ENCODE measurements around the gene CYP24A1. TPM values are rescaled to one million over a fixed set of nuclear protein-coding genes. Genes with fewer than 3 reads are reported as not detected.

The CYP24A1 gene
- total RNA-seq, 1 donor from 2014 or later = not detected

GRCh38 chr20:54218470-54218869 lies 44.7 kb upstream of the CYP24A1 start:
- no peak for TF ChIP-seq EZH2phosphoT487 (IDR thresholded peaks at IDR 0.05)
- TF ChIP-seq EZH2 (IDR thresholded peaks at IDR 0.05) = no peak
- no peak for TF ChIP-seq CTCF (IDR thresholded peaks at IDR 0.05)
- no peak overlapping the region for H2AFZ ChIP-seq (replicated peaks)
- H3K9me3 ChIP-seq (ENCODE audit: low read depth) = no peaks in the 10 kb centered on the region
- no peak overlapping the region for H3K9ac ChIP-seq
- peaks cover 28% of the 10 kb centered on the region for H3K79me2 ChIP-seq (ENCODE audit: low read depth)
- Mint-ChIP-seq H3K27me3 (ENCODE audit: insufficient read depth, low read depth) (no peaks in the 10 kb centered on the region), H3K27ac (no peak overlapping the region), H3K36me3 (peaks cover 33% of the 10 kb centered on the region), H3K4me1 (peaks cover 34% of the 10 kb centered on the region), H3K4me3 (no peak overlapping the region), H3K9me3 (no peaks in the 10 kb centered on the region)
- H3K4me2 ChIP-seq = no peak overlapping the region
- H3K4me3 ChIP-seq = no peak overlapping the region
- H3F3A ChIP-seq (ENCODE audit: low read depth) = peaks cover 27% of the 10 kb centered on the region
- no peaks in the 10 kb centered on the region for H3K27me3 ChIP-seq
- DNase-seq (ENCODE audit: low spot score) = no peak
- peaks cover under 1% of the 10 kb centered on the region for H4K20me1 ChIP-seq (ENCODE audit: low read depth)
- peaks cover 22% of the 10 kb centered on the region for H3K4me1 ChIP-seq
- H3K36me3 ChIP-seq = peaks cover 15% of the 10 kb centered on the region
- H3K27ac ChIP-seq = no peak overlapping the region

GRCh38 chr20:54217762-54218161 lies 44.0 kb upstream of the CYP24A1 start:
- Histone ChIP-seq H3K27ac (no peak overlapping the region), H3K9ac (no peak overlapping the region), H4K20me1 (ENCODE audit: low read depth) (peaks cover 7% of the 10 kb centered on the region), H3K9me3 (ENCODE audit: low read depth) (no peaks in the 10 kb centered on the region), H3K4me1 (peaks cover 16% of the 10 kb centered on the region), H3K36me3 (peaks cover 15% of the 10 kb centered on the region), H2AFZ (replicated peaks) (no peak overlapping the region), H3K4me3 (no peak overlapping the region), H3F3A (ENCODE audit: low read depth) (peaks cover 23% of the 10 kb centered on the region), H3K4me2 (no peak overlapping the region), H3K27me3 (no peaks in the 10 kb centered on the region), H3K79me2 (ENCODE audit: low read depth) (peaks cover 35% of the 10 kb centered on the region)
- Mint-ChIP-seq H3K27ac (no peak overlapping the region), H3K4me3 (no peak overlapping the region), H3K4me1 (peaks cover 27% of the 10 kb centered on the region), H3K36me3 (peaks cover 36% of the 10 kb centered on the region), H3K9me3 (peaks cover 2% of the 10 kb centered on the region), H3K27me3 (ENCODE audit: insufficient read depth, low read depth) (no peaks in the 10 kb centered on the region)
- TF ChIP-seq EZH2phosphoT487 (IDR thresholded peaks at IDR 0.05) (no peak), EZH2 (IDR thresholded peaks at IDR 0.05) (no peak), CTCF (IDR thresholded peaks at IDR 0.05) (no peak)
- DNase-seq (ENCODE audit: low spot score) = no peak

- Histone ChIP-seq H2AFZ (replicated peaks) (no peak overlapping the region), H4K20me1 (ENCODE audit: low read depth) (peaks cover 16% of the 10 kb centered on the region), H3K9ac (no peak overlapping the region), H3F3A (ENCODE audit: low read depth) (peaks cover 10% of the 10 kb centered on the region), H3K9me3 (ENCODE audit: low read depth) (no peaks in the 10 kb centered on the region), H3K79me2 (ENCODE audit: low read depth) (peaks cover 60% of the 10 kb centered on the region), H3K4me3 (no peak overlapping the region), H3K4me2 (no peak overlapping the region), H3K27ac (no peak overlapping the region), H3K4me1 (no peaks in the 10 kb centered on the region), H3K36me3 (peaks cover 15% of the 10 kb centered on the region), H3K27me3 (no peaks in the 10 kb centered on the region)
- Mint-ChIP-seq H3K4me1 (peaks cover 3% of the 10 kb centered on the region), H3K27me3 (ENCODE audit: insufficient read depth, low read depth) (no peaks in the 10 kb centered on the region), H3K36me3 (peaks cover 52% of the 10 kb centered on the region), H3K27ac (no peak overlapping the region), H3K9me3 (peaks cover 2% of the 10 kb centered on the region), H3K4me3 (no peak overlapping the region)
- DNase-seq (ENCODE audit: low spot score) = no peak
- TF ChIP-seq EZH2phosphoT487 (IDR thresholded peaks at IDR 0.05) (no peak), CTCF (IDR thresholded peaks at IDR 0.05) (no peak), EZH2 (IDR thresholded peaks at IDR 0.05) (no peak)
These were observed 41.5 kb upstream of the CYP24A1 start for GRCh38 chr20:54215157-54215789.

Data from neural progenitor cell (in vitro differentiated cells).